ENCODE measurements around the gene RNF212B. TPM values are rescaled to one million over a fixed set of nuclear protein-coding genes. Genes with fewer than 3 reads are reported as not detected.

The RNF212B gene
- total and polyA plus RNA-seq, 2 of the 13 experiments (the other 11 are each of a cell fraction or from before 2014, with no cell fraction given), result 0.05 TPM; not detected in 1

- TF ChIP-seq, protein P1, sequence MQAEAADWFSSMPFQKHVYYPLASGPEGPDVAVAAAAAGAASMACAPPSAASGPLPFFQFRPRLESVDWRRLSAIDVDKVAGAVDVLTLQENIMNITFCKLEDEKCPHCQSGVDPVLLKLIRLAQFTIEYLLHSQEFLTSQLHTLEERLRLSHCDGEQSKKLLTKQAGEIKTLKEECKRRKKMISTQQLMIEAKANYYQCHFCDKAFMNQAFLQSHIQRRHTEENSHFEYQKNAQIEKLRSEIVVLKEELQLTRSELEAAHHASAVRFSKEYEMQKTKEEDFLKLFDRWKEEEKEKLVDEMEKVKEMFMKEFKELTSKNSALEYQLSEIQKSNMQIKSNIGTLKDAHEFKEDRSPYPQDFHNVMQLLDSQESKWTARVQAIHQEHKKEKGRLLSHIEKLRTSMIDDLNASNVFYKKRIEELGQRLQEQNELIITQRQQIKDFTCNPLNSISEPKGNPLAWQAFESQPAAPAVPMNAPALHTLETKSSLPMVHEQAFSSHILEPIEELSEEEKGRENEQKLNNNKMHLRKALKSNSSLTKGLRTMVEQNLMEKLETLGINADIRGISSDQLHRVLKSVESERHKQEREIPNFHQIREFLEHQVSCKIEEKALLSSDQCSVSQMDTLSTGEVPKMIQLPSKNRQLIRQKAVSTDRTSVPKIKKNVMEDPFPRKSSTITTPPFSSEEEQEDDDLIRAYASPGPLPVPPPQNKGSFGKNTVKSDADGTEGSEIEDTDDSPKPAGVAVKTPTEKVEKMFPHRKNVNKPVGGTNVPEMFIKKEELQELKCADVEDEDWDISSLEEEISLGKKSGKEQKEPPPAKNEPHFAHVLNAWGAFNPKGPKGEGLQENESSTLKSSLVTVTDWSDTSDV (CRISPR knock-in tag; IDR thresholded peaks at IDR 0.05), result peak; percentile 94
- TF ChIP-seq ZNF33B (CRISPR knock-in tag; IDR thresholded peaks at IDR 0.05), result peak; percentile 100
- peak; percentile 52; the same call in 1 of the 2 replicates for TF ChIP-seq FOXK1 (CRISPR knock-in tag; IDR thresholded peaks at IDR 0.05; ENCODE audit: borderline replicate concordance, low read depth)
- TF ChIP-seq ZNF572 (CRISPR knock-in tag; IDR thresholded peaks at IDR 0.05), result no peak
- peak; percentile 82 for TF ChIP-seq TAF1 (CRISPR knock-in tag; IDR thresholded peaks at IDR 0.05)
- no peak for TF ChIP-seq ZNF10 (CRISPR knock-in tag; IDR thresholded peaks at IDR 0.05; ENCODE audit: borderline replicate concordance, low read depth)
- peak; percentile 78; the same call in 1 of the 2 replicates for TF ChIP-seq ZFP36L2 (CRISPR knock-in tag; IDR thresholded peaks at IDR 0.05)
- no peak; the same call in none of the 2 replicates for TF ChIP-seq CENPT (CRISPR knock-in tag; IDR thresholded peaks at IDR 0.05; ENCODE audit: low read depth)
- peak; percentile 75; the same call in 1 of the 2 replicates for TF ChIP-seq NFIB (CRISPR knock-in tag; IDR thresholded peaks at IDR 0.05; ENCODE audit: borderline replicate concordance)
- TF ChIP-seq MLX (CRISPR knock-in tag; IDR thresholded peaks at IDR 0.05), result peak; percentile 55
- peak; percentile 61 for TF ChIP-seq RARA (CRISPR knock-in tag; IDR thresholded peaks at IDR 0.05)
- peak; percentile 91 for TF ChIP-seq DBP (CRISPR knock-in tag; IDR thresholded peaks at IDR 0.05; ENCODE audit: not compliant biosample characterization)
- no peak for TF ChIP-seq ZNF562 (CRISPR knock-in tag; IDR thresholded peaks at IDR 0.05; ENCODE audit: borderline replicate concordance)
- peak; percentile 61 for TF ChIP-seq GMEB1 (CRISPR knock-in tag; IDR thresholded peaks at IDR 0.05; ENCODE audit: borderline replicate concordance)
- no peak for TF ChIP-seq NFYC (CRISPR knock-in tag; IDR thresholded peaks at IDR 0.05)
- TF ChIP-seq, protein P2, sequence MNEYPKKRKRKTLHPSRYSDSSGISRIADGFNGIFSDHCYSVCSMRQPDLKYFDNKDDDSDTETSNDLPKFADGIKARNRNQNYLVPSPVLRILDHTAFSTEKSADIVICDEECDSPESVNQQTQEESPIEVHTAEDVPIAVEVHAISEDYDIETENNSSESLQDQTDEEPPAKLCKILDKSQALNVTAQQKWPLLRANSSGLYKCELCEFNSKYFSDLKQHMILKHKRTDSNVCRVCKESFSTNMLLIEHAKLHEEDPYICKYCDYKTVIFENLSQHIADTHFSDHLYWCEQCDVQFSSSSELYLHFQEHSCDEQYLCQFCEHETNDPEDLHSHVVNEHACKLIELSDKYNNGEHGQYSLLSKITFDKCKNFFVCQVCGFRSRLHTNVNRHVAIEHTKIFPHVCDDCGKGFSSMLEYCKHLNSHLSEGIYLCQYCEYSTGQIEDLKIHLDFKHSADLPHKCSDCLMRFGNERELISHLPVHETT (CRISPR knock-in tag; conservative IDR thresholded peaks at IDR 0.05), result peak; percentile 5; the same call in 1 of the 2 replicates
- TF ChIP-seq FOXO1 (CRISPR knock-in tag; IDR thresholded peaks at IDR 0.05), result peak; percentile 49; the same call in 1 of the 2 replicates
- TF ChIP-seq, protein P3, sequence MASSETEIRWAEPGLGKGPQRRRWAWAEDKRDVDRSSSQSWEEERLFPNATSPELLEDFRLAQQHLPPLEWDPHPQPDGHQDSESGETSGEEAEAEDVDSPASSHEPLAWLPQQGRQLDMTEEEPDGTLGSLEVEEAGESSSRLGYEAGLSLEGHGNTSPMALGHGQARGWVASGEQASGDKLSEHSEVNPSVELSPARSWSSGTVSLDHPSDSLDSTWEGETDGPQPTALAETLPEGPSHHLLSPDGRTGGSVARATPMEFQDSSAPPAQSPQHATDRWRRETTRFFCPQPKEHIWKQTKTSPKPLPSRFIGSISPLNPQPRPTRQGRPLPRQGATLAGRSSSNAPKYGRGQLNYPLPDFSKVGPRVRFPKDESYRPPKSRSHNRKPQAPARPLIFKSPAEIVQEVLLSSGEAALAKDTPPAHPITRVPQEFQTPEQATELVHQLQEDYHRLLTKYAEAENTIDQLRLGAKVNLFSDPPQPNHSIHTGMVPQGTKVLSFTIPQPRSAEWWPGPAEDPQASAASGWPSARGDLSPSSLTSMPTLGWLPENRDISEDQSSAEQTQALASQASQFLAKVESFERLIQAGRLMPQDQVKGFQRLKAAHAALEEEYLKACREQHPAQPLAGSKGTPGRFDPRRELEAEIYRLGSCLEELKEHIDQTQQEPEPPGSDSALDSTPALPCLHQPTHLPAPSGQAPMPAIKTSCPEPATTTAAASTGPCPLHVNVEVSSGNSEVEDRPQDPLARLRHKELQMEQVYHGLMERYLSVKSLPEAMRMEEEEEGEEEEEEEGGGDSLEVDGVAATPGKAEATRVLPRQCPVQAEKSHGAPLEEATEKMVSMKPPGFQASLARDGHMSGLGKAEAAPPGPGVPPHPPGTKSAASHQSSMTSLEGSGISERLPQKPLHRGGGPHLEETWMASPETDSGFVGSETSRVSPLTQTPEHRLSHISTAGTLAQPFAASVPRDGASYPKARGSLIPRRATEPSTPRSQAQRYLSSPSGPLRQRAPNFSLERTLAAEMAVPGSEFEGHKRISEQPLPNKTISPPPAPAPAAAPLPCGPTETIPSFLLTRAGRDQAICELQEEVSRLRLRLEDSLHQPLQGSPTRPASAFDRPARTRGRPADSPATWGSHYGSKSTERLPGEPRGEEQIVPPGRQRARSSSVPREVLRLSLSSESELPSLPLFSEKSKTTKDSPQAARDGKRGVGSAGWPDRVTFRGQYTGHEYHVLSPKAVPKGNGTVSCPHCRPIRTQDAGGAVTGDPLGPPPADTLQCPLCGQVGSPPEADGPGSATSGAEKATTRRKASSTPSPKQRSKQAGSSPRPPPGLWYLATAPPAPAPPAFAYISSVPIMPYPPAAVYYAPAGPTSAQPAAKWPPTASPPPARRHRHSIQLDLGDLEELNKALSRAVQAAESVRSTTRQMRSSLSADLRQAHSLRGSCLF (CRISPR knock-in tag; IDR thresholded peaks at IDR 0.05; ENCODE audit: borderline replicate concordance), result peak; percentile 91; the same call in 1 of the 2 replicates
These were observed 64.2 kb downstream of the RNF212B start (continued) for GRCh38 chr14:23301969-23302289.

Data from HepG2 (cell line).